Neural cell (in vitro differentiated cells): Measurements from ENCODE around the gene TSC22D3.

Source experiments
- CTCF ChIP-seq: fragments of 450-650 bp; IDR thresholded peaks from 2 replicates; pipeline ENCODE4 v1.5.1; 2014; ENCODE audit warnings: antibody characterized with exemption, mild to moderate bottlenecking, moderate library complexity; ENCODE audit not compliant: poor library complexity, severe bottlenecking
- POLR2AphosphoS5 ChIP-seq: IDR thresholded peaks from 2 replicates; pipeline ENCODE4 v1.6.1; 2012

- TF ChIP-seq POLR2AphosphoS5 (no peak), CTCF (no peak)
Measured at GRCh38 chrX:107753187-107753586, 22.4 kb downstream of the TSC22D3 start.
